WTC11 (cell line): Measurements from ENCODE around the gene CD48. TPM values are rescaled to one million over a fixed set of nuclear protein-coding genes. Genes with fewer than 3 reads are reported as not detected.

Experiments used
- ATAC-seq: fragments of 200-7000 bp; cut with Tn5 transposase; 2 replicates; pipeline ENCODE4 v1.10.0; 2021; ENCODE audit warnings: mild to moderate bottlenecking, moderate library complexity
- CTCF ChIA-PET: fragments of 300-600 bp; sonication (Branson Sonifier 250); formaldehyde crosslinking; loops from one replicate; lab custom pipeline; 2021; ENCODE audit warnings: antibody characterized with exemption; lab: Charles Lee
- POLR2A ChIA-PET: fragments of 350-600 bp; sonication (Branson Sonifier 250); formaldehyde crosslinking; loops from one replicate; lab custom pipeline; 2021; ENCODE audit warnings: antibody characterized with exemption; lab: Charles Lee
- DNase-seq: peaks from one replicate; pipeline ENCODE4 v3.0.0; 2021; ENCODE audit warnings: low spot score
- H3K27ac Mint-ChIP-seq: 2 replicates; pipeline ENCODE4 v1.8.0; 2021; ENCODE audit warnings: mixed read lengths
- H3K27me3 Mint-ChIP-seq: 2 replicates; pipeline ENCODE4 v1.8.0; 2021; ENCODE audit warnings: low read depth, mild to moderate bottlenecking, moderate library complexity, mixed read lengths
- H3K36me3 Mint-ChIP-seq: 2 replicates; pipeline ENCODE4 v1.8.0; 2021; ENCODE audit warnings: mixed read lengths
- H3K4me1 Mint-ChIP-seq: 2 replicates; pipeline ENCODE4 v1.8.0; 2022; ENCODE audit warnings: mixed read lengths
- H3K4me3 Mint-ChIP-seq: 2 replicates; pipeline ENCODE4 v1.8.0; 2021; ENCODE audit warnings: mild to moderate bottlenecking, moderate library complexity, mixed read lengths
- H3K9me3 Mint-ChIP-seq: 2 replicates; pipeline ENCODE4 v1.8.0; 2021; ENCODE audit warnings: mixed read lengths
- ARID4B ChIP-seq: sonication (generic); formaldehyde crosslinking; IDR thresholded peaks from 2 replicates; pipeline ENCODE4 v1.8.0; 2023; ENCODE audit warnings: missing genetic modification reagents, mild to moderate bottlenecking, borderline replicate concordance
- ATF1 ChIP-seq: sonication (generic); formaldehyde crosslinking; IDR thresholded peaks from 2 replicates; pipeline ENCODE4 v1.8.1; 2023; ENCODE audit warnings: mild to moderate bottlenecking, moderate library complexity, missing genetic modification reagents
- ATF2 ChIP-seq: sonication (generic); formaldehyde crosslinking; IDR thresholded peaks from 2 replicates; pipeline ENCODE4 v1.8.1; 2022; ENCODE audit warnings: low read depth, missing genetic modification reagents, borderline replicate concordance
- ATF6 ChIP-seq: sonication (generic); formaldehyde crosslinking; IDR thresholded peaks from 2 replicates; pipeline ENCODE4 v1.8.1; 2023; ENCODE audit warnings: mild to moderate bottlenecking, missing genetic modification reagents
- E2F1 ChIP-seq: sonication (generic); formaldehyde crosslinking; IDR thresholded peaks from 2 replicates; pipeline ENCODE4 v1.8.0; 2022; ENCODE audit warnings: mild to moderate bottlenecking, missing genetic modification reagents
- HMGA2 ChIP-seq: fragments of 250-450 bp; sonication (Bioruptor Pico); IDR thresholded peaks from 2 replicates; pipeline ENCODE4 v1.4.0; 2021; ENCODE audit warnings: mild to moderate bottlenecking, moderate library complexity
- KAT7 ChIP-seq: sonication (generic); formaldehyde crosslinking; IDR thresholded peaks from 2 replicates; pipeline ENCODE4 v1.8.1; 2023; ENCODE audit warnings: missing genetic modification reagents, mild to moderate bottlenecking, borderline replicate concordance
- MXD4 ChIP-seq: fragments of 250-450 bp; sonication (Bioruptor Pico); IDR thresholded peaks from 2 replicates; pipeline ENCODE4 v1.8.0; 2021; ENCODE audit warnings: mild to moderate bottlenecking, moderate library complexity, borderline replicate concordance
- OVOL2 ChIP-seq: fragments of 250-450 bp; sonication (Bioruptor Pico); IDR thresholded peaks from 2 replicates; pipeline ENCODE4 v1.9.0; 2021; ENCODE audit warnings: mild to moderate bottlenecking, borderline replicate concordance
- RELA ChIP-seq: sonication (generic); formaldehyde crosslinking; IDR thresholded peaks from 2 replicates; pipeline ENCODE4 v1.8.1; 2022; ENCODE audit warnings: missing genetic modification reagents, mild to moderate bottlenecking, borderline replicate concordance
- ZNF138 ChIP-seq: sonication (generic); formaldehyde crosslinking; conservative IDR thresholded peaks from 2 replicates; pipeline ENCODE4 v1.8.1; 2022; ENCODE audit warnings: mild to moderate bottlenecking, moderate library complexity, missing genetic modification reagents
- ZNF425 ChIP-seq: fragments of 250-450 bp; sonication (Bioruptor Pico); conservative IDR thresholded peaks from 2 replicates; pipeline ENCODE4 v1.9.0; 2021; ENCODE audit warnings: mild to moderate bottlenecking
- total RNA-seq: library from RNA; stranded (reverse); gene quantifications from 3 replicates; pipeline ENCODE4 v1.2.3, GENCODE V29; 2021
- TF ChIP-seq, protein P1 (sequence below): fragments of 250-450 bp; sonication (Bioruptor Pico); IDR thresholded peaks from 2 replicates; pipeline ENCODE4 v1.8.0; 2021; ENCODE audit warnings: mild to moderate bottlenecking

CD48 gene
- total RNA-seq, 1 experiment from 2014 or later = 0.66 TPM

GRCh38 chr1:160739098-160739511 lies 27.5 kb upstream of the CD48 start, which contains the start of gene SLAMF7:
TSS of gene SLAMF7 (plus strand) at chr1:160739247. CDS start at chr1:160739302, 55 bp downstream.
- peaks cover 35% of the 10 kb centered on the region for H3K9me3 Mint-ChIP-seq
- no peak within 1 kb of the TSS for H3K27ac Mint-ChIP-seq
- no peak within 1 kb of the TSS for H3K4me3 Mint-ChIP-seq
- ChIA-PET POLR2A (no interaction called here), CTCF (interaction anchor here (2.0 kb wide), 1 partner anchor 38 kb away, joined by 4 read pairs; no protein-coding TSS in a partner anchor)
- ATAC-seq (no peak), DNase-seq (no peak)
- no peaks in the 10 kb centered on the region for H3K4me1 Mint-ChIP-seq
- peaks cover 9% of the 10 kb centered on the region; the same call in 1 of the 2 replicates for H3K27me3 Mint-ChIP-seq
- TF ChIP-seq ATF1 (CRISPR knock-in tag) = no peak
- no peak for TF ChIP-seq E2F1 (CRISPR knock-in tag)
- TF ChIP-seq MXD4 (CRISPR knock-in tag) = no peak
- H3K36me3 Mint-ChIP-seq = peaks cover 20% of the 10 kb centered on the region

GRCh38 chr1:160738271-160738670 lies 26.6 kb upstream of the CD48 start:
- ChIA-PET CTCF (interaction anchor here (2.0 kb wide), 1 partner anchor 39 kb away, joined by 4 read pairs; no protein-coding TSS in a partner anchor), POLR2A (no interaction called here)
- no peak overlapping the region for H3K4me3 Mint-ChIP-seq
- ATAC-seq (no peak), DNase-seq (no peak)
- TF ChIP-seq ZNF425 (CRISPR knock-in tag) (no peak), ATF6 (CRISPR knock-in tag) (no peak), OVOL2 (CRISPR knock-in tag) (no peak), HMGA2 (CRISPR knock-in tag) (no peak), ARID4B (CRISPR knock-in tag) (no peak), ZNF138 (CRISPR knock-in tag) (no peak), KAT7 (CRISPR knock-in tag) (no peak), RELA (CRISPR knock-in tag) (no peak), ATF2 (no peak)
- TF ChIP-seq, protein P1, sequence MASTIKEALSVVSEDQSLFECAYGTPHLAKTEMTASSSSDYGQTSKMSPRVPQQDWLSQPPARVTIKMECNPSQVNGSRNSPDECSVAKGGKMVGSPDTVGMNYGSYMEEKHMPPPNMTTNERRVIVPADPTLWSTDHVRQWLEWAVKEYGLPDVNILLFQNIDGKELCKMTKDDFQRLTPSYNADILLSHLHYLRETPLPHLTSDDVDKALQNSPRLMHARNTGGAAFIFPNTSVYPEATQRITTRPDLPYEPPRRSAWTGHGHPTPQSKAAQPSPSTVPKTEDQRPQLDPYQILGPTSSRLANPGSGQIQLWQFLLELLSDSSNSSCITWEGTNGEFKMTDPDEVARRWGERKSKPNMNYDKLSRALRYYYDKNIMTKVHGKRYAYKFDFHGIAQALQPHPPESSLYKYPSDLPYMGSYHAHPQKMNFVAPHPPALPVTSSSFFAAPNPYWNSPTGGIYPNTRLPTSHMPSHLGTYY (CRISPR knock-in tag) = no peak
- H3K4me1 Mint-ChIP-seq = no peaks in the 10 kb centered on the region
- H3K27me3 Mint-ChIP-seq = peaks cover 9% of the 10 kb centered on the region; the same call in 1 of the 2 replicates
- peaks cover 20% of the 10 kb centered on the region for H3K36me3 Mint-ChIP-seq
- H3K9me3 Mint-ChIP-seq = peaks cover 42% of the 10 kb centered on the region
- H3K27ac Mint-ChIP-seq = no peak overlapping the region
